MM.1S (cell line): ENCODE data around the gene GPR137.
A peak's percentile ranks its signal among the peaks of the same experiment; 100 is the strongest.

ENCODE experiments used
- EZH2phosphoT487 ChIP-seq: fragments of 300-600 bp; sonication (generic); IDR thresholded peaks from 2 replicates; pipeline ENCODE4 v1.6.1; 2018; ENCODE audit warnings: antibody characterized with exemption, low read length
- TF ChIP-seq, protein P1 (sequence below): fragments of 300-600 bp; sonication (generic); IDR thresholded peaks from 2 replicates; pipeline ENCODE4 v1.5.1; 2016; ENCODE audit warnings: antibody characterized with exemption, low read length, mixed read lengths

DNA sequence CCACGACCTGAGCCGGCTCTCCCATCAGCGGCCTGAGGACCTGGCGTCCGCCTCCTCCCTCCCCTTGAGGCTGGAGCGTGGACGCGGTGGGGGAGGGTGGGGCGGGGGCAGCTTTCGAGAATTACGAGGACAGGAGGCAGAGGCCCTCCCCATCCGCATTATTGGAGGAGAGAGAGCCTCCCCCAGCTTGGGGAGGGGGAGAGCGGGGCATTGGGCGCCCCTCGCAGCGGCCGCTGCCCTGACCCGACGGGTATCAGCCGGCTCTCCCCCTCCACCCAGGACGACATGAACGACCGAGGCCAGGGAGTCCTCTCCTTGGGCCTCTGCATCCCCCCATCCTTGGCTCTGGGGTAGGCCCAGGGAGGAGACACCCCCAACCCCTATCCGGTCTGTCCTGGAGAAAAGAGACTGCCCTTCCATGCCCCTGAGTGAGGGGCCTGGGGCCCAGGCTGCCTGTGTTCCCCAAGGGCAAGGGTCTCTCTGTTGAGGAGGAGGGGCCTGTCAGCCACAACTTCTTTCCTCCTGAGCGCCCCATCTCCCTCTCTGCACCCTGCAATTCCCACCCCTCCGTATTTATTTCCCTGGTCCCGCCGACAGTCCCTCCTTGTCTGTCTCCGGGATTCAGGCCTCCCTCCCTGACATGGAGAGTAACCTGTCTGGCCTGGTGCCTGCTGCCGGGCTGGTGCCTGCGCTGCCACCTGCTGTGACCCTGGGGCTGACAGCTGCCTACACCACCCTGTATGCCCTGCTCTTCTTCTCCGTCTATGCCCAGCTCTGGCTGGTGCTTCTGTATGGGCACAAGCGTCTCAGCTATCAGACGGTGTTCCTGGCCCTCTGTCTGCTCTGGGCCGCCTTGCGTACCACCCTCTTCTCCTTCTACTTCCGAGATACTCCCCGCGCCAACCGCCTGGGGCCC lies 495 bp downstream of the GPR137 start:
- TF ChIP-seq, protein P1, sequence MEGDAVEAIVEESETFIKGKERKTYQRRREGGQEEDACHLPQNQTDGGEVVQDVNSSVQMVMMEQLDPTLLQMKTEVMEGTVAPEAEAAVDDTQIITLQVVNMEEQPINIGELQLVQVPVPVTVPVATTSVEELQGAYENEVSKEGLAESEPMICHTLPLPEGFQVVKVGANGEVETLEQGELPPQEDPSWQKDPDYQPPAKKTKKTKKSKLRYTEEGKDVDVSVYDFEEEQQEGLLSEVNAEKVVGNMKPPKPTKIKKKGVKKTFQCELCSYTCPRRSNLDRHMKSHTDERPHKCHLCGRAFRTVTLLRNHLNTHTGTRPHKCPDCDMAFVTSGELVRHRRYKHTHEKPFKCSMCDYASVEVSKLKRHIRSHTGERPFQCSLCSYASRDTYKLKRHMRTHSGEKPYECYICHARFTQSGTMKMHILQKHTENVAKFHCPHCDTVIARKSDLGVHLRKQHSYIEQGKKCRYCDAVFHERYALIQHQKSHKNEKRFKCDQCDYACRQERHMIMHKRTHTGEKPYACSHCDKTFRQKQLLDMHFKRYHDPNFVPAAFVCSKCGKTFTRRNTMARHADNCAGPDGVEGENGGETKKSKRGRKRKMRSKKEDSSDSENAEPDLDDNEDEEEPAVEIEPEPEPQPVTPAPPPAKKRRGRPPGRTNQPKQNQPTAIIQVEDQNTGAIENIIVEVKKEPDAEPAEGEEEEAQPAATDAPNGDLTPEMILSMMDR: peak; percentile 60
- no peak for TF ChIP-seq EZH2phosphoT487
